ENCODE data around the gene SEPTIN12. TPM values are rescaled to one million over a fixed set of nuclear protein-coding genes. Genes with fewer than 3 reads are reported as not detected.
"Not testable (repeated sequence)": the region's sequence is repeated elsewhere in the genome, so short reads cannot be mapped to it uniquely, and the experiment has no call there.

SEPTIN12 gene
- polyA plus RNA-seq, 1 donor (not counting 4 experiments of a cell fraction or from before 2014, with no cell fraction given): not detected

GRCh38 chr16:4787068-4787467 is 1.1 kb downstream of the SEPTIN12 start:
- TF ChIP-seq CTCF (optimal IDR thresholded peaks at IDR 0.05 in 1 of 3, IDR thresholded peaks at IDR 0.05 in 1 of 3, conservative IDR thresholded peaks at IDR 0.05 in 1 of 3; ENCODE audit: extremely low read depth in 1 of 3, insufficient read depth in 2 of 3, low read length in 3 of 3) (no peak), EZH2 (IDR thresholded peaks at IDR 0.05; ENCODE audit: low read length) (no peak)
- dilution Hi-C loops (cut with MboI; ENCODE audit: extremely low pct_ligation_motif_present, low sequenced_read_pairs): no loop called here
- H3K9me1 ChIP-seq (ENCODE audit: control insufficient read depth, extremely low read depth, insufficient read depth, low read length): no peaks in the 10 kb centered on the region
- H3K9ac ChIP-seq (ENCODE audit: control insufficient read depth, extremely low read depth, insufficient read depth, low read length): no peak overlapping the region
- H3K27me3 ChIP-seq (ENCODE audit: control insufficient read depth, extremely low read depth, insufficient read depth, low read length): no peaks in the 10 kb centered on the region
- no peak overlapping the region for H3K4me2 ChIP-seq (ENCODE audit: control insufficient read depth, extremely low read depth, insufficient read depth, low read depth, low read length)
- DNase-seq (ENCODE audit: low read depth, low spot score): no peak
- H3K27ac ChIP-seq (ENCODE audit: control insufficient read depth, insufficient read depth, low read length): no peak overlapping the region
- H3K36me3 ChIP-seq (ENCODE audit: control insufficient read depth in 2 of 2, extremely low read depth in 1 of 2, insufficient read depth in 2 of 2, low read length in 2 of 2): no peaks in the 10 kb centered on the region
- no peaks in the 10 kb centered on the region for H4K20me1 ChIP-seq (ENCODE audit: control insufficient read depth, extremely low read depth, insufficient read depth, low read length)
- no peak overlapping the region for H3K4me3 ChIP-seq (ENCODE audit: control insufficient read depth in 2 of 3, extremely low read depth in 1 of 3, insufficient read depth in 2 of 3, low read depth in 1 of 3, low read length in 3 of 3)
- no peaks in the 10 kb centered on the region for H3K79me2 ChIP-seq (ENCODE audit: control insufficient read depth, insufficient read depth, low read length)
- no peak for FAIRE-seq
- H3K9me3 ChIP-seq (ENCODE audit: control insufficient read depth, low read depth, low read length): no peaks in the 10 kb centered on the region
- peaks cover 2% of the 10 kb centered on the region for H3K4me1 ChIP-seq (ENCODE audit: control insufficient read depth, extremely low read depth, insufficient read depth, low read length)
- H2AFZ ChIP-seq (ENCODE audit: control insufficient read depth, low read length): no peak overlapping the region

- H3K4me3 ChIP-seq (ENCODE audit: control insufficient read depth in 2 of 3, extremely low read depth in 1 of 3, insufficient read depth in 2 of 3, low read depth in 1 of 3, low read length in 3 of 3): no peak overlapping the region
- no peak for FAIRE-seq
- no peak overlapping the region for H3K4me2 ChIP-seq (ENCODE audit: control insufficient read depth, extremely low read depth, insufficient read depth, low read depth, low read length)
- H3K9ac ChIP-seq (ENCODE audit: control insufficient read depth, extremely low read depth, insufficient read depth, low read length): no peak overlapping the region
- no peaks in the 10 kb centered on the region for H3K79me2 ChIP-seq (ENCODE audit: control insufficient read depth, insufficient read depth, low read length)
- TF ChIP-seq EZH2 (IDR thresholded peaks at IDR 0.05; ENCODE audit: low read length) (no peak), CTCF (optimal IDR thresholded peaks at IDR 0.05 in 1 of 3, IDR thresholded peaks at IDR 0.05 in 1 of 3, conservative IDR thresholded peaks at IDR 0.05 in 1 of 3; ENCODE audit: extremely low read depth in 1 of 3, insufficient read depth in 2 of 3, low read length in 3 of 3) (no peak)
- H3K4me1 ChIP-seq (ENCODE audit: control insufficient read depth, extremely low read depth, insufficient read depth, low read length): peaks cover 2% of the 10 kb centered on the region
- no peaks in the 10 kb centered on the region for H3K9me1 ChIP-seq (ENCODE audit: control insufficient read depth, extremely low read depth, insufficient read depth, low read length)
- dilution Hi-C loops (cut with MboI; ENCODE audit: extremely low pct_ligation_motif_present, low sequenced_read_pairs): no loop called here
- no peaks in the 10 kb centered on the region for H3K9me3 ChIP-seq (ENCODE audit: control insufficient read depth, low read depth, low read length)
- no peaks in the 10 kb centered on the region for H3K27me3 ChIP-seq (ENCODE audit: control insufficient read depth, extremely low read depth, insufficient read depth, low read length)
- H2AFZ ChIP-seq (ENCODE audit: control insufficient read depth, low read length): no peak overlapping the region
- no peaks in the 10 kb centered on the region for H4K20me1 ChIP-seq (ENCODE audit: control insufficient read depth, extremely low read depth, insufficient read depth, low read length)
- DNase-seq (ENCODE audit: low read depth, low spot score): no peak
- H3K36me3 ChIP-seq (ENCODE audit: control insufficient read depth in 2 of 2, extremely low read depth in 1 of 2, insufficient read depth in 2 of 2, low read length in 2 of 2): no peaks in the 10 kb centered on the region
- no peak overlapping the region for H3K27ac ChIP-seq (ENCODE audit: control insufficient read depth, insufficient read depth, low read length)
These were observed 2.2 kb downstream of the SEPTIN12 start for GRCh38 chr16:4785758-4786433.

- H3K36me3 ChIP-seq (ENCODE audit: control insufficient read depth in 2 of 2, extremely low read depth in 1 of 2, insufficient read depth in 2 of 2, low read length in 2 of 2); DNase-seq (ENCODE audit: low read depth, low spot score); H3K4me1 ChIP-seq (ENCODE audit: control insufficient read depth, extremely low read depth, insufficient read depth, low read length); H3K9me1 ChIP-seq (ENCODE audit: control insufficient read depth, extremely low read depth, insufficient read depth, low read length); FAIRE-seq; H2AFZ ChIP-seq (ENCODE audit: control insufficient read depth, low read length); H3K27me3 ChIP-seq (ENCODE audit: control insufficient read depth, extremely low read depth, insufficient read depth, low read length); H3K9ac ChIP-seq (ENCODE audit: control insufficient read depth, extremely low read depth, insufficient read depth, low read length); dilution Hi-C loops (cut with MboI; ENCODE audit: extremely low pct_ligation_motif_present, low sequenced_read_pairs); H3K79me2 ChIP-seq (ENCODE audit: control insufficient read depth, insufficient read depth, low read length); H3K27ac ChIP-seq (ENCODE audit: control insufficient read depth, insufficient read depth, low read length); H3K9me3 ChIP-seq (ENCODE audit: control insufficient read depth, low read depth, low read length); H3K4me2 ChIP-seq (ENCODE audit: control insufficient read depth, extremely low read depth, insufficient read depth, low read depth, low read length); H4K20me1 ChIP-seq (ENCODE audit: control insufficient read depth, extremely low read depth, insufficient read depth, low read length); H3K4me3 ChIP-seq (ENCODE audit: control insufficient read depth in 2 of 3, extremely low read depth in 1 of 3, insufficient read depth in 2 of 3, low read depth in 1 of 3, low read length in 3 of 3): not testable (repeated sequence)
These were observed 3.6 kb downstream of the SEPTIN12 start for GRCh38 chr16:4784444-4784987.

Data from keratinocyte (primary cell).